A549 (cell line): ENCODE measurements around the gene DCLK1.

Experiments
- CHD2 ChIP-seq: fragments of 150-350 bp; IDR thresholded peaks from 2 replicates; pipeline ENCODE4 v1.6.1; 2014; ENCODE audit warnings: low read length; ENCODE audit not compliant: partially characterized antibody
- EHMT2 ChIP-seq: fragments of 200-600 bp; sonication (generic); IDR thresholded peaks from 2 replicates; pipeline ENCODE4 v1.6.1; 2016; ENCODE audit warnings: antibody characterized with exemption, low read depth, mild to moderate bottlenecking, moderate library complexity
- HDAC2 ChIP-seq: fragments of 200-600 bp; sonication (generic); IDR thresholded peaks from 2 replicates; pipeline ENCODE4 v1.6.1; 2016
- MAFK ChIP-seq: fragments of 450-650 bp; IDR thresholded peaks from 2 replicates; pipeline ENCODE4 v1.6.1; 2014; ENCODE audit not compliant: partially characterized antibody

GRCh38 chr13:35994131-35994966, 136.8 kb downstream of the DCLK1 start:
- TF ChIP-seq EHMT2 (no peak), MAFK (no peak), CHD2 (no peak), HDAC2 (no peak)
